SIG-M5 treated with dmso at 0.1 percent for 504 hours (cell line): Measurements from ENCODE around the gene ZC3H6.
"Not testable (repeated sequence)": the region's sequence is repeated elsewhere in the genome, so short reads cannot be mapped to it uniquely, and the experiment has no call there.

ENCODE experiments used
- DNase-seq: peaks from one replicate; lab custom pipeline; 2025; ENCODE audit not compliant: unreplicated experiment; lab: John Stamatoyannopoulos, UW

The ZC3H6 gene

GRCh38 chr2:112321375-112322320 is 46.3 kb downstream of the ZC3H6 start:
- no peak for DNase-seq

- no peak for DNase-seq
These were observed 47.5 kb downstream of the ZC3H6 start for GRCh38 chr2:112322919-112323318.

- no peak for DNase-seq
These were observed 56.8 kb downstream of the ZC3H6 start for GRCh38 chr2:112332123-112332696.

GRCh38 chr2:112335600-112335999 is 60.2 kb downstream of the ZC3H6 start:
- no peak for DNase-seq

GRCh38 chr2:112339986-112340385 is 64.6 kb downstream of the ZC3H6 start:
- DNase-seq: no peak

GRCh38 chr2:112340475-112341267 is 65.3 kb downstream of the ZC3H6 start:
- no peak for DNase-seq

GRCh38 chr2:112342067-112342550 is 66.7 kb downstream of the ZC3H6 start:
- no peak for DNase-seq

GRCh38 chr2:112343827-112344585 is 68.6 kb downstream of the ZC3H6 start:
- DNase-seq: no peak

GRCh38 chr2:112345030-112346027 is 69.9 kb downstream of the ZC3H6 start:
- DNase-seq: no peak

- DNase-seq: not testable (repeated sequence)
These were observed 76.9 kb downstream of the ZC3H6 start for GRCh38 chr2:112352292-112352691.

GRCh38 chr2:112352809-112353603 is 77.6 kb downstream of the ZC3H6 start:
- not testable (repeated sequence) for DNase-seq

- DNase-seq: not testable (repeated sequence)
These were observed 78.9 kb downstream of the ZC3H6 start for GRCh38 chr2:112354335-112354734.

- not testable (repeated sequence) for DNase-seq
These were observed 84.7 kb downstream of the ZC3H6 start for GRCh38 chr2:112360055-112360454.
